Gastroesophageal sphincter (tissue), 3 donors: Measurements from ENCODE around the gene APCDD1L.

Experiments
- POLR2A ChIP-seq, 2 donors: fragments of 450-650 bp; IDR thresholded peaks; one replicate each; pipeline ENCODE4 v1.6.1; 2017; ENCODE audit warnings: antibody characterized with exemption in 2 of 2, mild to moderate bottlenecking in 2 of 2, moderate library complexity in 1 of 2
- POLR2AphosphoS5 ChIP-seq: sonication (generic); formaldehyde crosslinking; IDR thresholded peaks from one replicate; pipeline ENCODE4 v1.6.1; 2017; ENCODE audit warnings: antibody characterized with exemption
- TF ChIP-seq, protein P1 (sequence below), 4 experiments: fragments of 200-600 bp in 2 of 4; fragments of 450-650 bp in 2 of 4; sonication (generic) in 1 of 4; IDR thresholded peaks; one replicate each; pipeline ENCODE4 v1.5.1; 2017 to 2019; ENCODE audit warnings: antibody characterized with exemption in 4 of 4, mild to moderate bottlenecking in 2 of 4, moderate library complexity in 2 of 4

DNA sequence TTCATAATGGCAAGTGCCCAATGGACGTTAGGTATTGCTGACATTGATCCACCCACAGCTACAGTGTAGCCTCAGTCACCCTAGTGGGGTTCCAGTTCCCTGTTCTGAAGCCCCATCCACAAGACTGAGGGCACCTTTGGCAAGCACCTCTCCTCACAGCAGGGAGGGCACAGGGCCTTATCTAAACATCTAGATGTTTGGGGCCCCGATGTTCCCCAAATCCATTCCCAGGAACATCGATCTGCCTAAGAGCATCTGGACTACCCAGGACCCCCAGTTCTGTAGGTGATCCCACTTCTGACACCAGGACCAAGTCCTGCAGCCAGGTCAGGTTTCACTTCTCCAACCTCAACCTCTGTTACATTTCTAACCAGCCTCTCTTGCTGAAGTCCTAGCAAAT is 10.6 kb downstream of the APCDD1L start:
- TF ChIP-seq POLR2A (IDR thresholded peaks at IDR 0.05): no peak
- TF ChIP-seq, protein P1, sequence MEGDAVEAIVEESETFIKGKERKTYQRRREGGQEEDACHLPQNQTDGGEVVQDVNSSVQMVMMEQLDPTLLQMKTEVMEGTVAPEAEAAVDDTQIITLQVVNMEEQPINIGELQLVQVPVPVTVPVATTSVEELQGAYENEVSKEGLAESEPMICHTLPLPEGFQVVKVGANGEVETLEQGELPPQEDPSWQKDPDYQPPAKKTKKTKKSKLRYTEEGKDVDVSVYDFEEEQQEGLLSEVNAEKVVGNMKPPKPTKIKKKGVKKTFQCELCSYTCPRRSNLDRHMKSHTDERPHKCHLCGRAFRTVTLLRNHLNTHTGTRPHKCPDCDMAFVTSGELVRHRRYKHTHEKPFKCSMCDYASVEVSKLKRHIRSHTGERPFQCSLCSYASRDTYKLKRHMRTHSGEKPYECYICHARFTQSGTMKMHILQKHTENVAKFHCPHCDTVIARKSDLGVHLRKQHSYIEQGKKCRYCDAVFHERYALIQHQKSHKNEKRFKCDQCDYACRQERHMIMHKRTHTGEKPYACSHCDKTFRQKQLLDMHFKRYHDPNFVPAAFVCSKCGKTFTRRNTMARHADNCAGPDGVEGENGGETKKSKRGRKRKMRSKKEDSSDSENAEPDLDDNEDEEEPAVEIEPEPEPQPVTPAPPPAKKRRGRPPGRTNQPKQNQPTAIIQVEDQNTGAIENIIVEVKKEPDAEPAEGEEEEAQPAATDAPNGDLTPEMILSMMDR (IDR thresholded peaks at IDR 0.05): no peak
- TF ChIP-seq POLR2AphosphoS5: no peak
